ENCODE results near the gene USP34. TPM values are rescaled to one million over a fixed set of nuclear protein-coding genes. Genes with fewer than 3 reads are reported as not detected.

The USP34 gene
- total and polyA plus RNA-seq, 2 of the 8 experiments (the other 6 are each of a cell fraction or from before 2014, with no cell fraction given): 56.7 to 91.7 TPM

- TF ChIP-seq CHD7 (IDR thresholded peaks at IDR 0.05; ENCODE audit: insufficient replicate concordance, low read length): no peak
- TF ChIP-seq FOSL1 (IDR thresholded peaks at IDR 0.05; ENCODE audit: insufficient read depth, low read depth, low read length): no peak
- TF ChIP-seq ZNF274 (IDR thresholded peaks at IDR 0.05; ENCODE audit: borderline replicate concordance, extremely low read depth, low read length): no peak
- TF ChIP-seq USF2 (IDR thresholded peaks at IDR 0.05; ENCODE audit: low read length): no peak
- no peak for TF ChIP-seq TAF1 (IDR thresholded peaks at IDR 0.05; ENCODE audit: low read depth, low read length)
- no peak for TF ChIP-seq PHF8 (conservative IDR thresholded peaks at IDR 0.05; ENCODE audit: low read depth, low read length)
- no peak for TF ChIP-seq RNF2 (IDR thresholded peaks at IDR 0.05; ENCODE audit: borderline replicate concordance, low read depth, low read length, missing control alignments, poor library complexity, severe bottlenecking)
Measured at GRCh38 chr2:61268249-61268648, 202.6 kb downstream of the USP34 start (continued).

Data from H1 (cell line).